CD4-positive, alpha-beta T cell treated with Interleukin-6 for 4 hours (primary cell): ENCODE measurements around the gene RIIAD1.
"Not testable (repeated sequence)": the region's sequence is repeated elsewhere in the genome, so short reads cannot be mapped to it uniquely, and the experiment has no call there.

Source experiments
- DNase-seq: peaks from one replicate; pipeline ENCODE4 v3.0.0-alpha.2; 2020; ENCODE audit warnings: mixed read lengths

Gene RIIAD1, protein sequence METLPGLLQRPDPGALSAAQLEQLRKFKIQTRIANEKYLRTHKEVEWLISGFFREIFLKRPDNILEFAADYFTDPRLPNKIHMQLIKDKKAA

DNA sequence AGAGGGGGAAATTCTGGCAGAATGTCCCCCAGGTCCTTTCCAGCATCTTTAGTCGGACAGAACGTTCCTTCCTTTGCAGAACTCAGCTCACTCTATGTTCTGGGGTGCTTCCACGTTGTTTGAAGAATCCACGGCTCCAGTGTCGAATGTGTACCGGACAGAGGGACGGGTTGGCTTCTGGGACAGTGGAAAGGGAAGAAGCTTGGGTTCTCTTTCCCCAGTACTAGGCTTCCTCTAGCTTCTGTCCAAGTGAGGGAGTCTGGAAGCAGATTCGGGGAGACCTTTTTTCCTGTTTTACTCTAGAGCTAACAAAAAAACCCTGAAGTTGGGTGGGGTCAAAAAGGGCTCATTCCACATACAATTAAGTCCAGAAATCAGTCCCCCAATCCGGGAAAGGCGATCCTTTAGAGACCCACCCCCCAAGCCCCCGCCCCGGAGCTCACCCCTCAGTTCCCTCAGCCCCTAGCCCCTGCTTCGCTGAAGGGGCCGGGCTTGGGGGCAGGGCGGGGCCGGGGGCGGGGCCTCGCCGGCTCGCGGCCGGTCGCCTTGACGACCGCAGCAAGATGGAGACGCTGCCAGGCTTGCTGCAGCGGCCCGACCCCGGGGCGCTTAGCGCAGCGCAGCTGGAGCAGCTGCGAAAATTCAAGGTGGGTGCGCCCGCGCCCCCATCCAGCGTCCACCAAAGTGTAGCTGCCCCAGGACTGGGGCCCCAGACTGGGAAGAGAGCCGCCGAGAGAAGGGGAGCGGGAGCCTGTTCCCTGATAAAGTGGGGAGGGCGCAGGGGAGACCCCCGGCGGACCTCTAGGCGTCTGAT, at the start of gene RIIAD1:
RIIAD1 (plus strand) TSS at position 549 of the 814 bp plus-strand sequence; CDS start at position 564, 15 bp downstream.
- peak; percentile 66 for DNase-seq

DNA sequence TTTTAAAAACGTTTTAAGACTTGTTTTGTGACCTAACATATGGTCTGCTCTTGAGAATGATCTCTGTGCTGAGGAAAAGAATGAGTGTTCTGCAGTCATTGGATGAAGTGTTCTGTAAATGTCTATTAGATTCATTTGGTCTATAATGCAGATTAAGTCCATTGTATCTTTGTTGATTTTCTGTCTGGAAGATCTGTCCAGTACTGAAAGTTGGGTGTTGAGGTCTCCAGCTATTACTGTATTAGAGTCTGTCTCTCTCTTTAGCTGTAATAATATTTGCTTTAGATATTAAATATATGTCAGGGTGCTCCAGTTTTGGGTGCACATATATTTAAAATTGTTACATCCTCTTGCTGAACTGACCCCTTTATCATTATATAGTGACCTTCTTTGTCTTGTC, 47.9 kb upstream of the RIIAD1 start:
- no peak for DNase-seq

DNA sequence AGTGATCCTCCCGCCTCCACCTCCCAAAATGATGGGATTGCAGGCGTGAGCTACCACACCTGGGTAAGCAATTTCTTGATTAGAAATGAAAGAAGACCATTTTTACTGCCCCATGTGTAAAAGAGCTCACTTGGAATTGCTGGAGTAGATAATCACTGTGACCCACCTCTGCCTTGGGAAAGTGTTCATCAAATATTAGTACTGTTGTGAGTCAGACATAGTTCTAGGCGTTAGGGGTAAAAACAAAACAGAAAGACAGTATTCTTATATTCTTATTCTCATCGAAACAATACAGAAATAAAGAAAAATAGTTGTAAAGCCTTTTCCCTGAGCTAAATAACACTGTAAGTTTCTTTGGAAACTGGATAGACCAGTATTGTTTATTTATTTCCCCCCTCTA, 40.9 kb upstream of the RIIAD1 start:
- DNase-seq: no peak

DNA sequence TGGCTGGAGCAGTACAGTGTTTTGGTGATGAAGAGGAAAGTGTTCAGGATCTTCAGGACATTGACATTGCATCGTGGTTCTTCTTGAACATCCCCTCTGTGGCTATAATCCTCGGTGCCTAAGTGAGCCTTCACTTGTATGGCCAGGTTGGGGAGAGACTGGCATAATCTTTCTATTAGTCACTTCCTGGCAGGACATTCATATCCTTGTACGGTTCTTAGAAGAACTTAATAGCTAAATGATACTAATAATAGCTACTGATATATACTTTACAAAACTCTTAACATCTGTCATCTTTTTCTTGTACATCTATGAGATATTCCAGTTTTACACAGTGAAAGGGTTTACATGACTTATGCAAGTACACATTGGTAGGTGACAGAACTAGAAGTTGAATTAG, 40.5 kb upstream of the RIIAD1 start:
- DNase-seq: no peak

DNA sequence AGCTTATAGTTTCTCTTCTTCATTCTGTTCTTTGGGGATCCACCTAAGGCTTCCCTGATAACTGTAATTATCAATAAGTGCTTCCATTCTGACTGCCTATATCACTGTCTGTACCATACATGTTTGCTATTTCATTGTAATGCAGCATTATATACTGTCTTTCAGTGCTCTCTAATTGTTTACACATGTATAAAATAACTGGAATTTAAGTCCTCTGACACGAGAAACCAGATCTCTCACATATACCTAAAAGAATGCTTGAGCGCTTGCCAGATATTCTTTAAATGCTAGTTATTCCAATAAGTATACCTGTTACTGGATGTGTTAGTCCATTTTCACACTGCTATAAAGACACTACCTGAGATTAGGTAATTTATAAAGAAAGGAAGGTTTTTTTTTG, 39.4 kb upstream of the RIIAD1 start:
- DNase-seq: no peak

DNA sequence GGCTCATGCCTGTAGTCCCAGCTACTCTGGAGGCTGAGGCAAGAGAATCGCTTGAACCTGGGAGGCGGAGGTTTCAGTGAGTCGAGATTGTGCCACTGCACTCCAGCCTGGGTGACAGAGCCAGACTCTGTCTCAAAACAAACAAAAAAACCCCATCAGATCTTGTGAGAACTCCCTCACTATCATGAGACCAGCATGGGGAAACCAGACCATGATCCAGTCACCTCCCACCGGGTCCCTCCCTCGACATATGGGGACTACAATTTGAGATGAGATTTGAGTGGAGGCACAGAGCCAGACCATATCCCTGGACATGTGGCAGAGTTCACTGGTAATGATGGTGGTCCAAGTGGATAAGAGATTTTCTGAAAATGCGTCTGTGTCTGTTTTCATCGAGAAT, 38.4 kb upstream of the RIIAD1 start:
- not testable (repeated sequence) for DNase-seq

DNA sequence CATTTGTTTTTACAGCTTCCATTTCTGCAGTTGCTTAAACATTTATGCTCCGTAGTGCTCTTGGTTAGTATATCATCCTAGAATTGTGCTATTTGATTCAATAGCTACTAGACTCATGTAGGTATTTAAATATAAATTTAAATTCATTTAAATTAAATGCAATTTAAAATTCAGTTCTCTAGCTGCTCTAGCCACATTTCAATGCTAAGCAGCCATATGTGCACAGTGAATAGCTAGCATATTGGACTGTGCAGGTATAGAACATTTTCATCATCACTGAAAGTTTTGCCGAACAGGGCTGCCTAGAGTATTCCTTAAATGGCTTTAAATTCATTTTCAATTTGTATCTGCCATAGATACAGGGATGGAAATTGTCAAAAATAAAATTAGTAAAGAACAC, 37.2 kb upstream of the RIIAD1 start:
- DNase-seq: no peak

DNA sequence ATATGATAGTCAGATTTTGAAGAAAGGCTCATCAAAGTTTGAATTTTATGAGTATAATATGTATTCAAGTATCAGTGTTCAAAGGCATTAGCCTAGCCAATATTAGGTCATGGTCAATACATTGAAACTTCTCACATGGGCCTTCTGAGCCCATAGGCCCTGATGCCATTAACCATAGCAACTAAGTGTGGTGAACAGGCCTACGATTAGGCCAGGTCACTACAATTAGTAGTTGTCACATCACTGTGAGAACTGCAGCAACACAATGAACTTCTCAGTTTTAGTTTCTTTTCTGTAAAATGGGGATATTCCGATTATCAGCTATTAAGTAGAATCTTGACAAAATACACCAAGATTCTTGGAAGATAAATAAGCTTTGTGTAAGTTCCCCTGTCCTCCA, 34.8 kb upstream of the RIIAD1 start:
- no peak for DNase-seq

DNA sequence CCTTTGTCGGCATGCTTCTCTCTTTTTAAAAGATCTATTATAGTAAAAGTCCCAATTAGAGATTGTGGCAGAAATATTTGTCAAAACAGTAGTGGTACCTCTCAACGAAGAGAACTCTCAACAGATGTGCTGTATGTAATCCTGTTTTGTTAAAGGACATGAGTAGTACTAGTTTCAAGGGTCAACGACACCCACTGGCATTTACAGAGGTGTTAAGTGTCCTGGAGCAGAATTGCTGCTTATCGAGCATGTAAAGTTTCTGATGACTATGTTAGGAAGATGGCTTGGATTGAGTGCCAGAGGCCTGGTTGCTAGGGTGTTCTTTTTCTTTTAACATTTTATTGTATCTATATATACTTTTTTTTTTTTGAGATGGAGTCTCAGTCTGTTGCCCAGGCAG, 31.8 kb upstream of the RIIAD1 start:
- DNase-seq: no peak

DNA sequence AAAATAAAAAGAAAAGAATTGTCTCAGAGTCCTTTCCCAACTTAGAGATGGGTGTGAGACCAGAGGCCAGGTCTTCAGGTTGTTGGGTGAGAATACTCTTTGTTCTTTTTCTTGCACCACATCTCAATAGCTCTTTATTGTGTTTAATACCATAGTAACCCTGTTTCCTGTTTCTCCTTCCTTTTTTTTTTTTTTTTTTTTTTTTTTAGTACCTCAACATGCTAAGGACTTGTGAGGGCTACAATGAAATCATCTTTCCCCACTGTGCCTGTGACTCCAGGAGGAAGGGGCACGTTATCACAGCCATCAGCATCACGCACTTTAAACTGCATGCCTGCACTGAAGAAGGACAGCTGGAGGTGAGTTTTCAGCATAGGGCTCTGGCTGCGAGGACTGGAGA, 29.1 kb upstream of the RIIAD1 start:
- DNase-seq: no peak

DNA sequence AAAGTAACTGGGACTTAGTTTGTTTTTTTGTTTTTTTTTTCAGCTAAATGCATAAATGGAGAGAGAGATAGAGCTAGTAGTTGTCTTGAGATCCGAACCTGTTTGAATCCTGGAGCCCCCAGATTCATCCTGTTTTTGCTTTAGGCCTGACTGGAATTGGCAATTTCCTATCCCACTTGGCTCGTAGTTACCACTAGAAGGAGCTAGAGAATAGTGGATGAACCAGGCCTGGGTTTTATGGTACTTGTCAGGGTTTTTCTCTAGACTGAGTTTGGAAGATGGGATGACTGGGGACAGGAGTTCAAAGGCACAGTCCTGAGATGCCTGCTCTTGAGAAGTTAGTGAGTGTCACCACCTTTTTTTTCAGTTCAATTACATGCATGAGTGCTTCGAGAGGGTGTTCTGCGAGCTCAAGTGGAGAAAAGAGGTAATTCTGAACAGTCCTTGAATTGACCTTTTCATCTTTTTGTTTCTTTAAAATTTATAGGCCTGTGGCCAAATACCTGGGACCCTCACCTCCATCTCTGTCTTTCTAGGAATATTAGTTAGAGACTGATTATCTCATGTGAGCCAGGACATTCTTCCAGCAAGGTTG, 28.2 kb upstream of the RIIAD1 start:
- DNase-seq: no peak

DNA sequence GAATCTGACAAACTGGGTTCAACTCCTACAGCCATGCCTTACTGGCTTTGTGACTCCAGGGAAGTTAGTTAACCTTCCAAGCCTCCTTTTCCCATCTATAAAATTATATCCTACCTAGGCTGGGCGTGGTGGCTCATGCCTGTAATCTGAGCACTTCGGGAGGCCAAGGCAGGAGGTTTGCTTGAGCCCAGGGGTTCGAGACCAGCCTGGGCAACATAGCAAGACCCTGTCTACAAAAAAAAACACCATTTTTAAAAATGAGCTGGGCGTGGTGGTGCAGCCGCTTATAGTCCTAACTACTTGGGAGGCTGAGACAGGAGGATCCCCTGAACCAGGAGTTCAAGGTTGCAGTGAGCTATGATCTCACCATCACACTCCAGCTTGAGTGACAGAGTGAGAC, 19.8 kb upstream of the RIIAD1 start:
- DNase-seq: no peak

DNA sequence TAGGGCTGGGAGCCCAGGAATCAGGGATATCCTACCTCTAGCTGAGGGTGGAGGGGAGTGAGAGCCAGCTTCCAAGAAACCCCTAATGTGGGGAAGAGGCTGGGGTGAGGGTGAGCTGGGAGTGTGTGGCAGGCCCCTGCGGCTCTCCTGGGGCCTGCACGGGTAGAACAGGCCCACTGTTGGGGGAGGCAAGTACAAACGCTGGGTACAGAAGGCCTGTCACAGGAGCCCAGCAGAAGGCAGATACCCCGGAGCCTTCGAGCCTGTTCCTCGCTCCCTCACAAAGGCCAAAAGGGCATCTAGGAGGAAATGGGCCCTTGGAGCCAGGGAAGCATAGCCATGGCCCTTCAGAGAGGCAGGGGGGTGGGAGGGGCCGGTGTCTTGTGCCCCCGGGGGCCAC, 18.4 kb upstream of the RIIAD1 start:
- DNase-seq: no peak

DNA sequence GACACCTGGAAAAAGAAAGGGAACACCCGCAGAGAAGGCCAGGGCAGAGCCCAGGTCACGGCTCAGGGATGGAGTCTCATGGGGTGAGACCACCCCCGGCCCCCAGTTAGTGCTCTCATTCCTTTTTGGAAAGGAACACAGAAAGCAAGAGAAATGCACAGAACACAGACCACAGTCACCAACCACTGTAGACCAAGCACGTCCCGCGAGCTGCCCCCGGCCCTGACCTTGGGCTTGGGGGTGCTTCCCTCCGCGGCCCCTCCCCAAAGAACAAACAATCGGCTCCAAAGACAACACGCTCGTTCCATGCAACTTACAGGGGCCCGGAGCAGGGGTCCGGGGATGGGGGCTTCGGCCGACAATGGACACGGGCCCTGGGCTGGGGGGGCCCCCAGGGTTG, 17.5 kb upstream of the RIIAD1 start:
- no peak for DNase-seq

DNA sequence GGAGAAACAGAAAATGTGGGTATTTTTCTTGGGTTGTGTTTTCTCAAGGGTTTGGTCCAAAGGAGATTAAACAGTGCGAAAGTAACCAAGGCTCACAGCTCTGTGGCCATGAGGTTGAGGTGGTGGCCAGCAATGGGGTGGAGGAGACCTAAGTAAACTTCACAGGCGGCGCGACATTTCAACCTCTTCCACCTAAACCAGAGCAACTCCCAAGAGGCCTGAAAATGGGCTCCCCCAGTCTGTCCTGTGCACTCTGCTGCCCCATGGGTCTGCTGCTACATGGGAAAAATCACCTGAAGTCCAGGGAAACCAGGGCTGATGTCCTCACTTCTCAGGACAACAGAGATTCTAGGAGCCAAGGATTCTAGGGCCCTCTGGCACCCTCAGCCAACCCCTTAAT, 17.1 kb upstream of the RIIAD1 start:
- DNase-seq: no peak

DNA sequence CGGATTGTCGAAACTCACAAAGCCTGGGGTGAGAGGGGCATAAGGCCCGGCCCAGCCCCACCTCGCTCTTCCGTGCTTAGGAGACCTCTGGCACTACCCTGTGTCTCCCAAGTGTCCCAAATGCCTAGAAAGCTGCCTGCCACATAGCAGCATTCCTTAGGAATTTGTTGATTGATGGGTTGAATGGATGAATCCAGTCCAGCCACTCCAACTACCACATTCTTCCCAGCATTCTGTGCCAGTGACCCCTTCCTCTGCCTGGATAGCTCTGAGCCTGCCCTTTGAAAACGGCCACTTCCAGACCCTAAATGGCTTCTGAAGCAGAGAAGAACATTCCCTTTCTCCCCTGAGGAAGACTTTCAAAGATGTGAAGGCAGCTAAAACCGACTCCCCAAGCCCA, 16.2 kb upstream of the RIIAD1 start:
- DNase-seq: no peak

DNA sequence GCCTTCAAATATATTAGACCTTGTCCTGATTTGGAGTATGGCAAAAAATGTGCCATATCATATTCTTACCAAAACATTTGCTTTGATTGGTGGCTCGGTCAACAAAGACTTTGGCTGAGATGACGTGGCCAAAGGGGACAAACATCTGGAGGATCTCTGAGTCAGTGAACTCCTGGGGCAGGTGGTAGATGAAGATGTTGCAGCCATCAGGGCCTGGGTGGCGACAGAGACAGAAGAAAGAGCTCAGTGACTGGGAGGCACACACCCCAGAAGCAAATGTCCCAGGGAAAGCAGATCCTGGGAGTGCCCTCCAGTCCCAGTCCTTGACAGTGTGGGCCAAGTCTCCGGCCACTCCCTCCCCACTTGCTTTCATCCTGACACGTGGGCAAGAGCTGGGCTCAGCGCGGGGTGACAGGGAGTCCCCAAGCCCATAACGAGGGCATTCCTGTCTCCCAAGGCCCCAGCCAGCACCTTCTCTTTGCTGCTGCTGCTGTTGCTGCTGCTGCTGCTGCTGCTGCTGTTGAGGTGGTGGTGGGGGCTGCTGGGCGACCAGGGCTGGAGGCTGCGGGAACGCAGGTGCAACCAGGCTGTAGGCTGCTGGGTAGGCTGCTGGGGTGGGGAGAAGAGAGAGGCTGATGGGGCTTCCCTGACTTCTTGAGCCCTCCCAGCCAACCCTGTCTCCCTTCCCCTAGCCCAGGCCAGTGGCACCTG, 15.4 kb upstream of the RIIAD1 start:
- DNase-seq: no peak

DNA sequence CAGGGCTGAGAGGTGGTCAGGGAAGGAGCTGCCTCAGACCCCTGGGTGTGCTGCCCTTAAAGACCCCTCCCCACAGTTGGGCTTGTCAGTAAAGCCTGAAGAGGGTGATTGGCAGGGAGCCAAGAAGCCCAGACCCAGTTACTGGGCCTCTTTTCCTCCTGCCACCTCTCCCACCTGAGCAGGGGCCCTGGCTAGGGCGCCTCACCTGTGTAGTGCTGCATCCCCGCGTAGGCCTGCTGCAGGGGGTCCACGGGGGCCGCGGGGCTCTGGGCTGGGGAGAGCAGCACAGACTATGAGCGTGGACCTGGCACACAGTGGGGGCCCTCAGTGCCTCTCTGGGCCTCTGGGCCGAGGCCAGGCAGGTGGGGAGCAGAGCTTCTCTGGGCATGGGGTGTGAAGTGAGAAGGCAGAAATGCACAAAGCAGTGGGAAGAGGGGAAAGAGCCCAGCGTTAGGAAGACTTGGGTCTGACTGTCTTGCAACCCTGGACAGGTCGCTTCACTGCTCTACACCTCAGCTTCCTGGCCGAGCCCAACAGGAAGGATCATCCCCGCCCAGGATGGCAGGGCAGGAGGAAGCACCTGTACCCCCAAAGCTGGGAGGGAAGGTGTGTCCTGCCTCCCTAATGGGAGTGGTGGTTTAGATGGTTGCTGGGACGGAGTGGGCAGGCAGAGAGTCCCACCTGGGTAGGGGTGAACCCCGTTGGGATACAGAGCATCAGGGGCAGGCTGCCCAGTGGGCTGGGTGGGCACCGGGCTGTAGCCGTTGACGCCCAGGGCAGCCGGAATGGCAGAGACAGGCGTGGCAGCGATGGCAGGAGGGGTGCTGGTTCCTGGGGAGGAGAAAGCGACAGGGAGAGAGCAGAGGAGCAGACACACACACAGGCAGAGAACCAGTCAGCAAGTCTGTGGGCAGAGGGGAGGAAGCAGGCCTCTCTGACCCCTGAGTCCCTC, 14.6 kb upstream of the RIIAD1 start:
- no peak for DNase-seq

DNA sequence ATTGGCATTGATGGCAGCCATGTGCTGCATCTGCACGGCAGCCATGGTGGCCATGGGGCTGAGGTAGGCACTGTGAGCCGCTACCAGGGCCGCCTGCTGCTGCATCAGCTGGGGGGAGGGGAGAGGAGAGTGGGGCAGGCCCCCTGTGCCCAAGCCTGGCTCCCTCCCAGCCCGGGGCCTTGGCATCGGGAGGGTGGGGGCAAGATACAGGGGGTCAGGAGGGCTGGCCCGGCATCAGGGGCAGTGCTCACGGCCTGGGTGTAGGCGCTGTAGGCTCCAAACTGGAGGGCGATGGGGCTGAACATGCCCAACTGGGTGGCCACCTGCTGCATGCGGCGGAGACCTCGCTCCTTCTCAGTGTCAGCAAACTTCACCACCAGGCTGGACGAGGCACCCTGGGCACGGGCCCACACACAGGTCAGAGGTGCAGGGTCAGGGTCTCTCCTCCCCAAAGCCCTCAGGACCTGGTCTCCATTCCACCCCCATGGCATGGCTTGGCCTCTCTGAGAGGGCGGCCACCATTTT, 13.7 kb upstream of the RIIAD1 start:
- no peak for DNase-seq

DNA sequence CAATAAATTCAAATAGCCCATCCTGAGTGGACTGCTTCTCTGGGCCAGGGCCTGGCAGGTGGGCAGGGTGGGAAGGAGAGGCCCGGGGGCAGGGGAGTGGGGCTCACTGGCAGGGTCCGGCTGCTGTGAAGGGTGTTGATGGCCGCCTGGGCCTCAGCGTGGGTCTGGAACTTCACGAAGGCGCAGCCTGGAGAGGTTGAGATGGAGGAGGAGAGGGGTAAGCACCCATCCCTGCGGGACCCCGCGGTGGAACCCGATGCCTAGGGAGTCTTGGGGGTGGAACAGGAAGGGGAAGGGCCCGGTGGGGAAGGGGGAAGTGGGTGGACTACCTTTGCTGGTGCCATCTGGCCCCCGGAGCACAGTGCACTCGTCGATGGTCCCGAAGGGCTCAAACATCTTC, 12.4 kb upstream of the RIIAD1 start:
- no peak for DNase-seq

DNA sequence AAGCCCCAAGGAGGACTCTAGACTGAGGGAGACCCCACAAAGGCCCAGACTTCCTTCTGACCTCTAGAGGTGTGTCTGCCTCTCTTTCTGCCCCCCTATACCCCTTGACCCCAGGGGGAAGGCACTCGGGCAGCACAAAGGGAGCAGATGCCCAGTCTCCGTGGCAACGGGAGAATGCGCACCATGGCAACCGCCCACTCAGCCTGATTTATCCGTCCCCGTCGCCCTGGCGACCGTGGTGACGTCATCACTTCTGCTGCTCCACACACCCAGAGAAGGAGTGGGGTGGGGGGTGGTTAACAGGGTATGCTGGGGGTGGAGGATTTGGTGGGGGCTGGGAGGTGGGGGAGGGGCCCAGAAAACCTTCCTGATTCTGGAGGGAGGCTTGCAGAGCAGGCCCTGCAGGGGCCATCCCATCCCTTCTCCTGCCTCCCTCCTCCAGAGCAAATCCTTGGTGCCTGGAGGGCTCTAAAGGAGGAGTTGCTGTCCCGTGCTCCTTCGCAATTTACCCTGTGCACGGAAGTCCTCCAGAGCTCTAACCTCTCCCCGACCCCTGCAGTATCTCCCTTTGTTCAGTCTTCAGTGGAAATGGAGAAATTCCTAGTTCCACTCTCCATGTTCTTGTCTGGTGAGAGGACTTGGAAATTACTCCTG, 11.0 kb upstream of the RIIAD1 start:
- DNase-seq: peak; percentile 17
